GOT3 (cell line): ENCODE results near the gene STX8.
"Not testable (repeated sequence)": the region's sequence is repeated elsewhere in the genome, so short reads cannot be mapped to it uniquely, and the experiment has no call there.

Experiments used
- DNase-seq: peaks from one replicate; lab custom pipeline; 2025; ENCODE audit warnings: mixed read lengths; lab: John Stamatoyannopoulos, UW

STX8 gene

DNA sequence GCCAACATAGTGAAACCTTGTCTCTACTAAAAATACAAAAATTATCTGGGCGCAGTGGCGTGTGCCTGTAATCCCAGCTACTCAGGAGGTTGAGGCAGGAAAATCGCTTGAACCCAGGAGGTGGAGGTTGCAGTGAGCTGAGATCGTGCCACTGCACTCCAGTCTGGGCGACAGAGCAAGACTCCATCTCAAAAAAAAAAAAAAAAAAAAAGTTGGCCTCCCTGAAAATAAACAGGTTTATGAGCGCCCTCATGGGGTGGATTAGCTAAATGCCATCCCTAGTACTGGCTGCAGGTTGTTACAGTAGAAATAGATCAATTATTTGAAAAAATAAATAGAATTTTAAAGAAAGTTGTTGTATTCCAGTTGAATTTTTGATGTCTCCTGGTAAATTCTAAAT is 20.9 kb downstream of the STX8 start:
- DNase-seq: not testable (repeated sequence)

DNA sequence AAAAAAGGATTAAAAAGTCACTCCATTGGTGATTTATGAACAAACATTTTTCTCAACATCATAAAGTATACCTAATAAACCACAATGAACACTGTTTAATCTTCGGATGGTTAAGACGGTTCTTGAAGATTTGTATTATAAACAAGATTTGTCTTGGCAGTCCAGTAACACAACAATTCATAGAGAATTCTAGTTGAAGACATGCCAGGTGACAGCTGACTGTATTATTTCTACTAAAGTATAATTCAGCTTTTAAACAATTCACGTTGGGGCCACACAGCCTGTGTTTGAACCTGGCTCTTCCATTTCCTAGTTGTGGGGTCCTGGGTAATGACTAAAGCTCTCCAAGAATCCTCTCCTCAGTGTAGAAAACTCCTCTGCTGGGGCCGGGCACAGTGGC is 22.0 kb downstream of the STX8 start:
- no peak for DNase-seq

DNA sequence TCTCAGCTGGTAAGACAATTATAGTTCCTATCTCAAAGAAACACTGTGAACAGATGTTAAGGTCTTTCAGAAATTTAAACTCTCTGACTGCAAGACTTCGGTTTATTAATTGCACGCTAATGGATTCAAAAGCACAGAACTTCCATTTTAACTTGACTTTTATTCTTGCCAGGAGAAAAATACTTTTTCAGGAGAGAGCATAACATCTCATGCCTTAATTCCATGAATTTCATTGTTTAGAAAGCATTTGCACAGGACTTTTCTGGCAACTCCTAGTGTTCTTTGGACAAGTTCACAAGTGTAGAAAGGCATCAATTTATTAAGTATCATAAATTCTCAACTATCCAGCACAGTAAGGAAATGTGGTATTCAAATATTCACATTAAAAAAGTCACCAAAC is 22.4 kb downstream of the STX8 start:
- no peak for DNase-seq

DNA sequence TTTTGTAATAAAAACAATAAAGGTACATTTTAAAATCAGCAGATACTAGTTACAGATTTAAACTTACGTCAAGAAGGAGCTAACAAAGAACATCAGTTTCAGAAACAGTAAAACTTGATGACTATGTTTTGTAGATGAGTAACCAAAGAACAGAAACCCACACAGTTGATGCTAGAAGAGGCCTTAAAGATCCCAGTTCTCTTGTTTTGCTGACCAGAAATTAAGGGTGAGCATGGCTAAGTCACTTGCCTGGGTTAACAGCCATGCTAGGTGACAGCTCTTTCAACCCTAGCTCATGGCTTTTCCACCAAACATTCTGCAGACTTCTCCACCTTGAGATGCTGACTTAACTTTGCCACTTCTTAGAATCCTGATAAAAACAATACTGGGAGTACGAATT is 26.4 kb downstream of the STX8 start:
- DNase-seq: no peak

DNA sequence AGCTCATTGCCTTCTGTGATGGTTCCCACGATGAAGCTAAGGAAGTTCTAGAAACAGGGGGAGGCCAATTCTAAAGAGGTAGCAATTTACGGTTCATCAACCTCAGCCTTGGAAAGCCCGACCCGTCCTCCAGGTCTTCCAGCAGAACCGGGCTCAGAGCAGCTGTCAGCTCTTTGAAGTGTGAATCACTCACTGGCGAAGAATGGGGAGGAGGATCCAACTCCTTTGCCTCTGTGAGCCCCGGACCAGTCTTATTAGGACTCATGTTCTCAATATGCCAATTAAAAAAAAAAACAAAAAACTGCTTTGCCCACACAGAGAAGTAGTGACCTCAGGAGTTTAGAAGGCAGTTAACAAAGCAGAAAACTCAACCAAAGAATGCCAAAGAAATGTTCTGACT is 31.4 kb downstream of the STX8 start:
- no peak for DNase-seq

DNA sequence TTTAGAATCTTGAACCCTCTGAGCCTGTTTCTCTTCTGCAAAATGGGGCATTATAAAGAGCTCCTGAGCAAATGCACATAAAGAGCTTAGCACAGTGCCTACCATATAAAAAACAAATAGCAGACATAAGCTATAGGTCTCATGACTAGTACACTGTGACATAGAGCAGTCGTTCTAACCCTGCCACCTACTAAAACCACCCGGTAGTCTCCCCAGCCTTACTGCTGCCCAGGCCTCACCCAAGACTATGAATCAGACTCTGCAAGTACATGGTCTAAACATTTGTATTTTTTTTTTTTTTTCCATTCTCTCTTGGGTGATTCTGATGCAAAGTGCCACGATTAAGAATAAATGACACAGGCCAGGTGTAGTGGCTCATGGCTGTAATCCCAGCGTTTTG is 33.9 kb downstream of the STX8 start:
- no peak for DNase-seq

DNA sequence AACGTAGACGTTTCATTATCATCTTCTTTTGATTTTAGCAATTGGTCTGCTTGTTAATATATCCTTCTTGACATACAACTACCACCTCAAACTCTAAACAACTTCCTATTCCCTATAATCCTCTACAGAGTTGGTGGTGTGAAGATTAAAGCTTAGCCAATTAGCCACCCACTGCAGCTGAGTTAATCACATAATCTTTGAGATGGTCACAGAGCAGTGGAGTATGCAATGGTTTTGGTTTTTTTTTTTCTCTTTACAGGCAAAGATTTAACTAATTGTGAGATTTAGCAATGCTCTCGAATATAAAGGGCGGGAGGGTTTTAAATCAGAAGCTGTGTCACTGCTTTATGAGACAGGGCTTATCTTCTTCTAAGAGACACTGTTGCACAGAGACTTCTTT is 37.0 kb downstream of the STX8 start:
- no peak for DNase-seq

DNA sequence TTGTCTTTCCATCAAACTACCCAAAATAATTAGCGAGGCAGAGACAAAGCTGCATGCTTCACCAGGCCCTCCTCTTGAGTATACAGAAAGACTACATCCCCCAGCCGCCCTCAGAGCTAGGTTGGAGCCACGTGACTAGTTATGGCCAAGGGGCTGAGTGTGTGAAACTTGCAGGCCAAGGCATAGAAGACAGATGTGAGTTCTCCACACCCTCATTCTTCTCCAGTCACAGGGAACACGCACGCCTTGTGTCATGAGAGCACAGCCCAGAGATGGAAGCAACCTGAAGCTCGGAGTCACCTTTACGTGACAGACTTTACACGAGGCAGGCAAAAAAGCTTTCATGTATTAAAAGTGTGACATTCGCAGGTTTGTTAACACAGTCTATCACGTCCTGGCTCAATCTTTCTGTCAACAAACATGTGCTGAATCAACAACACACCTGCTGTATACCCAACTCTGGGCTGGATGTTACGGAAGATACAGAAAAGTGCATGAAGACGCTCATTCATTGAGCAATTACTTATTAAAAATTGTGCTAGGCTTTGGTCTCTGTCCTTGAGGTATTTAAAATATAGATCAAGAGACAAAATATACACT is 38.3 kb downstream of the STX8 start:
- no peak for DNase-seq

DNA sequence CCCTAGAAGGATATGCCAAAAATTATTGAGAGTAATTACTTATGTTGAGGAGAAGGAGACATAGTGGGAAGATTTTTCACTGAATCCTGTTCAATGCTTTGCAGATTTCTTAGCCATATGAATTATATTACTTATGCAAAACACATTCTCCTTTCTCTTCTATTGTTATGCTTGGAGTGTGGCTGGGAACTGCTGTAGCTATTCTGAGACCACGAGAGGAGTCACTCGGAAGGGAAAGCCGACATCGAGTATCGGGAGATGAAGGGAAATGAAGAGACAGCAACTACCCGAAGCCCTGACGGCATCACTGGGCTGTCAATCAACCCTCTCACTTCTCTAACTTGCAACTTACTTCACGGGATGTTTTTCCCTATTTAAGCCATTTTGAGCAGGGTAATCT is 39.6 kb downstream of the STX8 start:
- no peak for DNase-seq

DNA sequence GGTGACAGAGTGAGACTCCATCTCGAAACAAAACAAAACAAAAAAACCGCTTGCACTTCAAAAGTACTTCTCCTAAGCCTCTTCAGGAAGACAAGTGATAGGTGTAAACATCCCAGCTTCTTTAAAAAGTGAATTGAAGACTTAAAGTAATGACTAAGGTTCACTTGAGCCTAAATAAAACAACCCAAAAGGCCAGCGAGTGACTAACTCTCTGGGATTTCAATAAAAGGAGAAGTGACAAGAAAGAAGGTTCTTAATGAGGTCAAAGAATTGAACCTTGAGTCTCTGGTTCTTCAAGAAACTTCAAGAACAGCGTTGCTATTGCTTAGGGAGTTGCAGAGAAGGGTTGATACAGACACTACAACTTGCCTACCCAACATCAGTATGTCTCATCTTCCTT is 42.2 kb downstream of the STX8 start:
- DNase-seq: no peak

DNA sequence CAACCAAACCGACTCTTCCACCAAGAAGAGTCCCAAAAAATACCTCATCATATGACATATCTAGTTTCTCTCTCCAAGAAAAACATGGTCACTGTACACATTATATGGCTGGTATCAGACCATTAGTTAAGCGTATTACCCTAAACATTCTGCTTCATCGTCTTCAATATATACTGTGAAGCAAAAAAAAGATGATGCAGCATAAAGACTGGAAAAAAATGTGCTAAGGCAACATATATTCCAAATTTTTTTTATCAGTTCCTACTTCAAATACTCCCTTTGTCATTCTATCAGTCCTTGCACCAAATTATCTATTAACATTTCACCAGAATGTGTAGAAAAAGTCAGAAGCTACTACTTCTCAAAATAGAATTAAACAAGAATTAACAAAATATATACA is 42.9 kb downstream of the STX8 start:
- DNase-seq: no peak

DNA sequence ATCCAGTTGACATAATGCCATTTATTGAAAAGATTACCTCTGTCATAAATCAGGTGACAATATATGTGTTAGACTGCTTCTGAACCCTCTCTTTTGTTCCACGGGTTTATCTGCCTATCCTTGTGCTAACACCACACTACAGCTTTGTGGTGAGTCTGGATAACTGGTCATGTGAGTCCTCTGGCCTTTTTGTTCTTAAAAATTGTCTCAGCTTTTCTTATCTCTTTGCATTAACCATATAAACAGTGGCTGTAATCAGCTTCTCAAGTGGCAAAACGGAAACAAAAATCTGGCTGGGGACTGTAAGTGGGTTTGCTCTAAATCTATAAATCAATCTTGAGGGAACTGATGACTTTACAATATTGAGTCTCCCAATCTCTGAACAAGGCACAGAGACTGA is 44.6 kb downstream of the STX8 start:
- DNase-seq: no peak

DNA sequence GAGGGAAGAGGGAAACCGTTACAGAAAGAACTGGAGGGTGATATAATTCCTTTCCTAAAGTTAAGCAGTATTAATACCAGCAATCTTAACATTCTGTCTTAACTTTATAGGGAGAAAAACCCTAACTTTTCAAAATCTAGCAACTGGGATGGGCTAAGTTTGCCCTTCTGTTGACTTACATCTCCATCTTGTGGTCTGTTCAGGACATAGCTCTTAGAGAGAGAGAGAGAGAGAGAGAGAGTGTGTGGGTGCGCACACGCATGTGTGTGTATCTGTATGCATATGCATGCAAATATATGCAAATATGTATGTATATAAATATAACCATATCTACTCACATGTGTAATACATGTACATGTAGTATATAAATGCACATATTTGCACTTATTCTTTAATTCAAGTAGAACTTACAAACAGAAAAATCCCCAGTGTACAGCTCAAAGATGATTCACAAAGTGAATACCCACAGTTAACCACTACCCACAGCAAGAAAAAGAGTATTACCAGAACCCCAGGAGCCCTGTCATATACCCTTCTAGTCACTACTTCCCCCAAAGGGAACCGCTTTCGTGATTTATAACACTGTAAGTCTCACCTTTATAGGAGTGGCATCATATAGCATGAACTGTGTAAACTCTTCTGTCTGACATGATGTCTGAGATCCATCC is 46.5 kb downstream of the STX8 start:
- DNase-seq: no peak

DNA sequence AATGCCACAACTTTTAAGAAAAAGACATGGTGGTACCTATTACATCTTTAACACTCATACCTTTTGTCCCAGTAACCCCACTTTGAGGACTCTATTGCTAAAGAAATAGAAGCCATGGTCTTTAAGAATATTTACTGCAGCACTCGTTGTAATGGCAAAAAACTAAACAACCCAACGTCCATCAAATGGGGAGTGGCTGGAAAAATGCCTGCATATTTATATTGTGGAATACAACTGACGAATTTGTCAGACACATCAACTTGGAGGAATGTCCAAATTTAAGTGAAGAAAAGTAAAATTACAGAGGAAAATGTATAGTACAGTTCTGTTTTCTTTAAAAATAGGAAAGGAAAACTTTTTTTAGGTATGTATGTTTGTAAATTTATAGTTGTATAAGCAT is 47.8 kb downstream of the STX8 start:
- no peak for DNase-seq

DNA sequence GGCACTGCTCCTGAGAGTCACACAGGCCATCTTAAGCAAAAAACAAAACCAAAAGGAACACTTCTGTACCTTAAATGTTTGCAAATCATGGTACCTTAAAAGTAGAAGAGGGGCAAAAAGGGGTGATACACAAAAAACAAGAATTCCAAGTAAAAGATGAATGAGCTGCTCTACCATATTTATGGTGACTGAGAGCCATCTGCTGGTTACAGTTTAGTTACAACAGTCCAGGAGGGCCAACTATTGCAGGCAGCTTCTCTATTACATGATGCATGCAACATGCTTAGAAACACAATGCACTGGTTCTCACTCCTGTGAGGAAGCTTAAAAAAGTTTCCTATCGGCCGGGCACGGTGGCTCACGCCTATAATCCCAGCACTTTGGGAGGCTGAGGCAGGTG is 53.5 kb downstream of the STX8 start:
- DNase-seq: no peak

DNA sequence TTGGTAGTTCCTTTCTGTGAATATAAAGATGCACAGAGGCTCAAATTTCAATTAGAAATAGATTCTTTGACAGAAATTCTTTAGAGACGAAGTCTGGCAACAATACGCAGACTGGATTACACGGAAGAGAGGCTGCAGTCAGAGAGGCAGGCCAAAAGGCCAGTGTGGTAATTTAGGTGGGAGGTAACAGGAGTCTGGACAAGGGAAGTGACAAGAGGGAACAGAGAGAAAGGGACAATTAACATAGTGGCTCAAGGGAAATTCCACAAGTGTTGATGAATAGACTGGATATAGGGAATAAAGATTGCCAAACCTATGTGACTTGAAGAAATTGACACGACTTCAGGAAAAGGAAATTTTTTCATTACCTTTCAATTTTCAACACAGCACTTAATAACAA is 54.6 kb downstream of the STX8 start:
- no peak for DNase-seq

DNA sequence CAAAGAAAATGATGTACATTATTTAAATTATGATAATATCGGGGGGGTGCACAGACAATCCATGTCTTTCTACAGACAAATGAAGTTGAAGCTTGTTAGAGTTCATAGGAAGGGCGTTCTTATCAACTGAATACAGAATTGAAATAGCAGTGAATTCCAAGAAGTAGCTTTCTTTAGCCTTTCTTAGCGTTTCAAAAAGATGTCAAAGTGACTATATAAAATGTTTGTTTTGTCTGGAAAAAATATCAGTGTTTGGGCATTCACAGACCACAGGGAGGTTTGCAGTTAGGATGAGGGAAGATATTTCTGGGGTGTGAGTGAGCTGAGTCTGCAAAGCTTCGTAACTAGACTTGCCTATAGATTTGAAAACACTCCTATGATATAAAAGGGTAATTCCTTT is 55.0 kb downstream of the STX8 start:
- no peak for DNase-seq

DNA sequence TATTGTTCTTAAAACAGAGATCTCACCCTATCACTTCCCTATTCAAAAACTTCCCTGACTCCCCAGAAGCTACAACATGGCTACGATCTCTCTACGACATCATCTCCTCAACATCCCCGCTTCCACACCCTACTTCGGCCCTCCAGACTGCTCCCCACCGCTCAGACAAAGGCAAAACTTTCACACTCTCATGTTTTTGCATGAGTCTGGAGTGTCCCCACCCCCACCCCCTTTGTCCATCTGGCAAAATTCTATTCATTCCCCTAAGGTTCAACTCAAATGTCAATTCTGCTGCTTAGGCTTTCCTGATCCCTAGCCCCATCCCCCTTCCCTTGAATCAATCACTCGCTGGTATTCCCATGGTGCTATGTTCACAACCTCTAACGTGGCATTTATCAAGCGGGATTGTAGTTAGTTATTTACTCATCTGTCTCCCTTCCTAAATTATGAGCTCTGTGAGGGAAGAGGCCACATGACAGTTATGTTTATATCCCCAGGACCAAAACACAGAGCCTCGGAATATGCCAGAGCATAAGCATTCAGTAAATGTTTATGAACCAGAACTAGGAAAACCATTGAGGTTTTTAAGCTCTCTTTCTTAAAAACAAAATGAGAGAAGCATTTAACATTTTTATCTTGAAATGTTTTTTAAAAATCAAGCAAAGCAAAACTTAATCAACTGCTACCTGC is 55.9 kb downstream of the STX8 start:
- no peak for DNase-seq

DNA sequence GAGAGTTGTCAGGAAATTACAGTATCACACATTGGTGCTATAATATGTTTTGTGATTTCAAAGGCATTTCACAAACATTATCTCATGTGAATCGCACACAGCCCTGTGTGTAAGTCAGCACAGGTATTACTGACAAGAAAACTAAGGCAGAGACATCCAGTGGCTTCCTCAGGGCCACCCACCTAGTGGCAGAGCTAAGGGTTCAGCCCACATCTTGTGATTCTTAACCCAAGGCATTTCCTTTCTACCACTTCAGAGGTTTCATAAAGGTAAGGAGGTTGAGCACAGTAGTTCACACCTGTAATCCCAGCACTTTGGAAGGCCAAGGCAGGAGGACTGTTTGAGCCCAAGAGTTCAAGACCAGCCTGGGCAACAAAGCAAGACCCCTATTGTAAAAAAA is 58.2 kb downstream of the STX8 start:
- DNase-seq: no peak

DNA sequence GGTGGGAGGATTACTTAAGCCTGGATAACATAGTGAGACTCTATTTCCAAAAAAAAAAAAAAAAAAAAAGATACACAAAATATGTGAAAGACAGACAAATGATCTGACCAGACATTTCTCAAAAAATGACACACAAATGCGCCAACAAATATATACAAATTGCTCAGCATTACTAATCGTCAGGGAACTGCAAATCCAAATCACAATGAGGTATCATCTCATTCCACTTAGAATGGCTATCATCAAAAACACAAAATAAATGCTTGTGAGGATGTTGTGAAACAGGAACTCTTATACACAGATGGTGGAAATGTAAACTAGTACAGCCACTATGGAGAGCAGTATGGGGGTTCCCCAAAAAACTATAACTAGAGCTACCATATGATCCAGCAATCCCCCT is 62.4 kb downstream of the STX8 start:
- DNase-seq: no peak

DNA sequence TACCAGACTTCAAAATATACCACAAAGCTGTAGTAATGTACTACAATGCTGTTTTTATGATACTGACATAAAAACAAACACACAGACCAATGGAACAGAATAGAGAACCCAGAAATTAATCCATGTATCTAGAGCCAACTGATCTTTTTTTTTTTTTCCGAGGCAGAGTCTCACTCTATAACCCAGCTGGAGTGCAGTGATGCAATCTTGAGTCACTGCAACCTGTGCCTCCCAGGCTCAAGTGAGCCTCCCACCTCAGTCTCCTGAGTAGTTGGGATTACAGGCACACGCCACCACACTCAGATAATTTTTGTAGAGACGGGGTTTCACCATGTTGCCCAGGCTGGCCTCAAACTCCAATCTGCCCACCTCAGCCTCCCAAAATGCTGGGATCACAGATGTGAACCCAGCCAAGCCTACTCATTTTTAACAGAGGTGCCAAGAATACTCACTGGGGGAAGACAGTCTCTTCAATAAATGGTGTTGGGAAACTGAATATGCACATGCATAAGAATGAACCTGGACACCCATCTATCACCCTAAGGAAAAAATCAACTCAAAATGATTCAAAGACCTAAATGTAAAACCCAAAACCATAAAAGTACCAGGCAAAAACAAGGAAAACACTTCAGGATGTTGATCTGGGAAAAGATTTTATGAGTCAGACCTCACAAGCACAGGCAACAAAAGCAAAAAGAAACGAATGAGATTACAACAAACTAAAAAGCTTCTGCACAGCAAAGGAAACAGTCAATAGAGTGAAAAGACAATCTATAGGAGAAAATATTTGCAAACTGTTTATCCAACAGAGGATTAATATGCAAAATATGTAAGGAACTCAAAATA is 63.1 kb downstream of the STX8 start:
- no peak for DNase-seq

DNA sequence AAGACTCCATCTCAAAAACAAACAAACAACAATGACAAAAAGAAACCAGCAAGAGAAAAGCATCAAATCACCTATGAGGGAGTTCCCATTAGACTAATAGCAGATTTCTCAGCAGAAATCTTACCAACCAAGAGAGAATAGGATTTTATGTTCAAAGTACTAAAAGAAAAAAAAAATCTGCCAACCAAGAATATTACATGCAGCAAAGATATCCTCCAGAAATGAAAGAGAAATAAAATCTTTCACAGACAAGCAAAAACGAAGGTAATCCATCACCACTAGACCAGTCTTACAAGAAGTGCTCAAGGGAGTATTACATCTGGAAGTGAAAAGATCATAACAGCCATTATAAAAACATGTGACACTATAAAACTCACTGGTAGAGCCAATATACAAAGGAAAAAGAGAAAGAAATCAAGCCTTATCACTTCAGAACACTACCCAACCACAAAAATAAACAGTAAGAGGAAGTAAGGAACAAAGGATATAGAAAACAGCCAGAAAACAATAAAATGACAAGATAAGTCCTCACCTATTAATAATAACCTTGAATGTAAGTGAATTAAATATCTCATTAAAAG is 66.3 kb downstream of the STX8 start:
- no peak for DNase-seq
